PC-9 (cell line): ENCODE data around the gene IL13RA2. TPM values are rescaled to one million over a fixed set of nuclear protein-coding genes. Genes with fewer than 3 reads are reported as not detected.

Experiments
- BruUV-seq: library from RNA; stranded (reverse); fragments of 400-500 nt; replicated peaks from 2 replicates; lab custom pipeline; 2021; lab: Mats Ljungman, UMichigan
- CTCF ChIA-PET: fragments of 300-600 bp; sonication (Branson Sonifier 250); formaldehyde crosslinking; loops from one replicate; lab custom pipeline; 2022; ENCODE audit warnings: antibody characterized with exemption; lab: Charles Lee
- POLR2A ChIA-PET: fragments of 300-600 bp; sonication (Branson Sonifier 250); formaldehyde crosslinking; loops from one replicate; lab custom pipeline; 2022; ENCODE audit warnings: antibody characterized with exemption; ENCODE audit not compliant: unreplicated experiment; lab: Charles Lee
- DNase-seq, 2 experiments: peaks; one replicate each; pipeline versions ENCODE4 v3.0.0 to v3.0.0-alpha.2; 2015 to 2022; ENCODE audit warnings: mixed read lengths in 1 of 2
- H2AFZ ChIP-seq: fragments of 200-600 bp; sonication (generic); 2 replicates; pipeline ENCODE4 v1.8.1; 2017; ENCODE audit warnings: antibody characterized with exemption
- H3F3A ChIP-seq: fragments of 200-600 bp; sonication (generic); 2 replicates; pipeline ENCODE4 v1.8.1; 2017; ENCODE audit warnings: antibody characterized with exemption, mild to moderate bottlenecking, low read depth; ENCODE audit not compliant: insufficient read depth
- H3K27ac ChIP-seq: fragments of 200-600 bp; sonication (generic); 2 replicates; pipeline ENCODE4 v1.6.1; 2016; ENCODE audit warnings: mixed run types
- H3K27me3 ChIP-seq: fragments of 200-600 bp; sonication (generic); 2 replicates; pipeline ENCODE4 v1.6.1; 2016; ENCODE audit warnings: low read depth, mixed run types; ENCODE audit not compliant: insufficient read depth
- H3K36me3 ChIP-seq: fragments of 200-600 bp; sonication (generic); 2 replicates; pipeline ENCODE4 v1.6.1; 2016; ENCODE audit warnings: low read depth, mixed run types
- H3K4me1 ChIP-seq: fragments of 200-600 bp; sonication (generic); replicated peaks from 2 replicates; pipeline ENCODE4 v1.6.1; 2016; ENCODE audit warnings: mixed run types; ENCODE audit not compliant: insufficient read depth
- H3K4me2 ChIP-seq: fragments of 200-600 bp; sonication (generic); 2 replicates; pipeline ENCODE4 v1.6.1; 2017; ENCODE audit warnings: mixed run types
- H3K4me3 ChIP-seq: fragments of 200-600 bp; sonication (generic); 2 replicates; pipeline ENCODE4 v1.6.1; 2016; ENCODE audit warnings: mixed run types
- H3K79me2 ChIP-seq: fragments of 200-600 bp; sonication (generic); 2 replicates; pipeline ENCODE4 v1.6.1; 2017; ENCODE audit warnings: low read depth, mixed run types
- H3K9me2 ChIP-seq: fragments of 200-600 bp; sonication (generic); 2 replicates; pipeline ENCODE4 v1.8.1; 2017; ENCODE audit warnings: mild to moderate bottlenecking; ENCODE audit not compliant: insufficient read depth
- H3K9me3 ChIP-seq: fragments of 200-600 bp; sonication (generic); 2 replicates; pipeline ENCODE4 v1.8.1; 2016; ENCODE audit warnings: low read depth; ENCODE audit not compliant: insufficient read depth
- H4K20me1 ChIP-seq: fragments of 200-600 bp; sonication (generic); 2 replicates; pipeline ENCODE4 v1.8.1; 2017; ENCODE audit not compliant: insufficient read depth
- EZH2 ChIP-seq: fragments of 200-600 bp; sonication (generic); IDR thresholded peaks from 2 replicates; pipeline ENCODE4 v1.8.0; 2017; ENCODE audit warnings: antibody characterized with exemption, low read depth
- intact Hi-C: fragments of 100-400 bp; cut with micrococcal nuclease; formaldehyde crosslinking; loops from one replicate; pipeline ENCODE4 v1.10.0; 2022; ENCODE audit not compliant: unreplicated experiment
- total RNA-seq: library from RNA; stranded (reverse); gene quantifications from 2 replicates; pipeline ENCODE4 v1.2.3, GENCODE V29; 2021
- TF ChIP-seq, protein P1 (sequence below): fragments of 200-600 bp; sonication (generic); conservative IDR thresholded peaks from 2 replicates; pipeline ENCODE4 v1.6.1; 2017; ENCODE audit warnings: mixed run types, antibody characterized with exemption, mild to moderate bottlenecking, moderate library complexity

Gene IL13RA2
- total RNA-seq, 1 experiment from 2014 or later = not detected

DNA sequence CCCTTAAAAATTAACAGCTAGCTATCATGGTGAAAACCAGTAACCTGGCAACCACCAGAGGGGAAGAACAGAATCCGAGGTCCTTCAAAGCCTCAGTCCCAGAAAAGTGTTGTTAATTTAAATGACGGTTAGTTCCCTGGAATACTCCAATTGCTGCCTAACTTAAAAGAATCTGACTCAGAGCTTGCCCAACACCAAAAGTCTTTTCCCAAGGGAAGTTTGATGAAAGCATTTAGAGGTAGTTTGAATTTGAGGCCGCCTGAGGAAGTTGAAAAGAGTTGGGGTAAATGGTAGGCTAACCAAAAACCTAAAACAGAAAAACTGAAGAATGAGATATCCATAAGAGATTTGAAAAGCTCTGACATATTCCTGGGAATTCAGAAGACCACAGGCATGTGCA, 46.6 kb downstream of the IL13RA2 start:
- Histone ChIP-seq H3K79me2 (no peaks in the 10 kb centered on the region), H3K27me3 (no peaks in the 10 kb centered on the region), H2AFZ (no peak overlapping the region), H3K4me3 (no peak overlapping the region), H3K9me3 (no peaks in the 10 kb centered on the region; the same call in 1 of the 2 replicates), H4K20me1 (no peaks in the 10 kb centered on the region), H3K27ac (no peak overlapping the region), H3K9me2 (peaks cover 5% of the 10 kb centered on the region; the same call in 1 of the 2 replicates), H3K36me3 (no peaks in the 10 kb centered on the region), H3K4me2 (no peak overlapping the region), H3F3A (peaks cover 10% of the 10 kb centered on the region; the same call in 1 of the 2 replicates), H3K4me1 (peaks cover 17% of the 10 kb centered on the region)
- no TSS peak for BruUV-seq
- CTCF ChIA-PET = interaction anchor here (0.7 kb wide), 1 partner anchor 353 kb away, joined by 3 read pairs; no protein-coding TSS in a partner anchor
- POLR2A ChIA-PET = no interaction called here
- no peak for TF ChIP-seq EZH2
- TF ChIP-seq, protein P1, sequence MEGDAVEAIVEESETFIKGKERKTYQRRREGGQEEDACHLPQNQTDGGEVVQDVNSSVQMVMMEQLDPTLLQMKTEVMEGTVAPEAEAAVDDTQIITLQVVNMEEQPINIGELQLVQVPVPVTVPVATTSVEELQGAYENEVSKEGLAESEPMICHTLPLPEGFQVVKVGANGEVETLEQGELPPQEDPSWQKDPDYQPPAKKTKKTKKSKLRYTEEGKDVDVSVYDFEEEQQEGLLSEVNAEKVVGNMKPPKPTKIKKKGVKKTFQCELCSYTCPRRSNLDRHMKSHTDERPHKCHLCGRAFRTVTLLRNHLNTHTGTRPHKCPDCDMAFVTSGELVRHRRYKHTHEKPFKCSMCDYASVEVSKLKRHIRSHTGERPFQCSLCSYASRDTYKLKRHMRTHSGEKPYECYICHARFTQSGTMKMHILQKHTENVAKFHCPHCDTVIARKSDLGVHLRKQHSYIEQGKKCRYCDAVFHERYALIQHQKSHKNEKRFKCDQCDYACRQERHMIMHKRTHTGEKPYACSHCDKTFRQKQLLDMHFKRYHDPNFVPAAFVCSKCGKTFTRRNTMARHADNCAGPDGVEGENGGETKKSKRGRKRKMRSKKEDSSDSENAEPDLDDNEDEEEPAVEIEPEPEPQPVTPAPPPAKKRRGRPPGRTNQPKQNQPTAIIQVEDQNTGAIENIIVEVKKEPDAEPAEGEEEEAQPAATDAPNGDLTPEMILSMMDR = no peak
- intact Hi-C loops = no loop called here
- DNase-seq = no peak

DNA sequence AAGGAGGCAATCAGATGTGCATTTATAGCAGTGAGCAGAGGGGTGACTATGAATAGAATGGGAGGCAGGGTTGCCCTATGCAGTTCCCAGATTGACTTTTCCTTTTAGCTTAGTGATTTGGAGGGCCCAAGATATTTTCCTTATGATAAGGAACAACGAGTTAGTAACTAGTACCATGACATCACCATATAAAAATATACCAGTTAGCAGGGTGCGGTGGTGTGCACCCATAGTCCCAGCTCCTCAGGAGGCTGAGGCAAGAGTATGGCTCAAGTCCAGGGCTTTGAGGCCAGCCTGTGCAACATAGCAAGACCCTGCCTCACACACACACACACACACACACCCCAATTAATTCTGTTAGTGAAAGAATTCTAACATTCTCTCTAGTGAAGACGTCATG, 53.0 kb downstream of the IL13RA2 start:
- Histone ChIP-seq H3K4me1 (no peaks in the 10 kb centered on the region), H3K27me3 (no peaks in the 10 kb centered on the region), H3F3A (no peaks in the 10 kb centered on the region), H3K9me2 (no peaks in the 10 kb centered on the region), H2AFZ (no peak overlapping the region), H3K4me3 (no peak overlapping the region), H3K9me3 (no peaks in the 10 kb centered on the region), H4K20me1 (no peaks in the 10 kb centered on the region), H3K79me2 (no peaks in the 10 kb centered on the region), H3K36me3 (no peaks in the 10 kb centered on the region), H3K4me2 (no peak overlapping the region), H3K27ac (no peak overlapping the region)
- DNase-seq = no peak
- intact Hi-C loops = no loop called here
- no TSS peak for BruUV-seq
- TF ChIP-seq EZH2 = no peak
- TF ChIP-seq, protein P1 = no peak
- ChIA-PET CTCF (no interaction called here), POLR2A (no interaction called here)

DNA sequence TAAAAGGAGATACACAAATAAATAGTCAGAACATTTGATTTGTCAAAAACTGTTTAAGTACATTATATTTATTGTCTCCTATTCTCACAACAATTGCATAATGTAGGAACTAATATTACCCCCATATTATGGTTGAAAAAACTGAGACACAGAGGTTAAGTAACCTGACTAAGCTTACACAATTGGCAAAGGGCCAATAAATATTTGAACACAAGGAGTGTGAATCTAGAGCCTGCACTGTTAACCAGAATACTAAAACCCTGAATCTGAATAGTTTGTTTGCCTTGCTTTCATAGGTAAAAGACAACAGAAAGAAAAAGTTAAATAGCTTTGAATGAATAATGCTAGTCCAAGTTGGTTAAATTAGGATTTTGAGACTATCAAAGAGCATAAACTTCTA, 55.2 kb downstream of the IL13RA2 start:
- no peaks in the 10 kb centered on the region for H3K9me2 ChIP-seq
- H3K27ac ChIP-seq = no peak overlapping the region
- H3K4me1 ChIP-seq = no peaks in the 10 kb centered on the region
- TF ChIP-seq, protein P1 = no peak
- TF ChIP-seq EZH2 = no peak
- H3K4me2 ChIP-seq = no peak overlapping the region
- BruUV-seq = no TSS peak
- H3K36me3 ChIP-seq = no peaks in the 10 kb centered on the region
- ChIA-PET CTCF (no interaction called here), POLR2A (no interaction called here)
- no peak overlapping the region for H2AFZ ChIP-seq
- no peak for DNase-seq
- H3K79me2 ChIP-seq = no peaks in the 10 kb centered on the region
- no peaks in the 10 kb centered on the region for H4K20me1 ChIP-seq
- intact Hi-C loops = no loop called here
- H3F3A ChIP-seq = no peaks in the 10 kb centered on the region
- H3K4me3 ChIP-seq = no peak overlapping the region
- no peaks in the 10 kb centered on the region for H3K9me3 ChIP-seq
- H3K27me3 ChIP-seq = no peaks in the 10 kb centered on the region
